Activated CD8-positive, alpha-beta memory T cell treated with anti-CD3 and anti-CD28 coated beads, Interleukin-2, amount 50 U/mL, for 48 hours (primary cell): ENCODE results near the gene SREK1IP1.
A peak's percentile ranks its signal among the peaks of the same experiment; 100 is the strongest.

ENCODE experiments used
- DNase-seq: peaks from one replicate; pipeline ENCODE4 v3.0.0-alpha.2; 2020

The SREK1IP1 gene

GRCh38 chr5:64768358-64769312 lies at the start of gene SREK1IP1, which contains the start of gene CWC27:
Gene SREK1IP1 (minus strand): TSS chr5:64768691. CDS start chr5:64768517, 174 bp downstream.
Gene CWC27 (plus strand): TSS chr5:64768930. CDS start chr5:64769147, 217 bp downstream.
- DNase-seq, result peak; percentile 88

- no peak for DNase-seq
Measured at GRCh38 chr5:64818245-64818644, 49.8 kb upstream of the SREK1IP1 start.

GRCh38 chr5:64814073-64814472 lies 45.6 kb upstream of the SREK1IP1 start:
- DNase-seq, result no peak

- DNase-seq, result no peak
Measured at GRCh38 chr5:64811050-64811640, 42.7 kb upstream of the SREK1IP1 start.

GRCh38 chr5:64807520-64807919 lies 39.0 kb upstream of the SREK1IP1 start:
- no peak for DNase-seq

GRCh38 chr5:64806537-64806936 lies 38.0 kb upstream of the SREK1IP1 start:
- no peak for DNase-seq

GRCh38 chr5:64800926-64801325 lies 32.4 kb upstream of the SREK1IP1 start:
- no peak for DNase-seq

GRCh38 chr5:64796301-64796700 lies 27.8 kb upstream of the SREK1IP1 start:
- DNase-seq, result no peak

GRCh38 chr5:64794053-64794770 lies 25.7 kb upstream of the SREK1IP1 start:
- no peak for DNase-seq

- DNase-seq, result no peak
Measured at GRCh38 chr5:64792469-64792868, 24.0 kb upstream of the SREK1IP1 start.

GRCh38 chr5:64790210-64790609 lies 21.7 kb upstream of the SREK1IP1 start:
- DNase-seq, result no peak

GRCh38 chr5:64789457-64789856 lies 21.0 kb upstream of the SREK1IP1 start:
- DNase-seq, result no peak

- DNase-seq, result no peak
Measured at GRCh38 chr5:64788156-64788555, 19.7 kb upstream of the SREK1IP1 start.

GRCh38 chr5:64786372-64786771 lies 17.9 kb upstream of the SREK1IP1 start:
- DNase-seq, result no peak

GRCh38 chr5:64784451-64785025 lies 16.0 kb upstream of the SREK1IP1 start:
- DNase-seq, result peak; percentile 74

GRCh38 chr5:64775291-64775690 lies 6.8 kb upstream of the SREK1IP1 start:
- no peak for DNase-seq

GRCh38 chr5:64773533-64773932 lies 5.0 kb upstream of the SREK1IP1 start:
- no peak for DNase-seq

GRCh38 chr5:64771736-64772135 lies 3.2 kb upstream of the SREK1IP1 start:
- DNase-seq, result no peak

GRCh38 chr5:64769855-64770254 lies 1.4 kb upstream of the SREK1IP1 start:
- DNase-seq, result no peak

GRCh38 chr5:64767959-64768357 lies 533 bp downstream of the SREK1IP1 start:
- peak; percentile 62 for DNase-seq

- DNase-seq, result no peak
Measured at GRCh38 chr5:64766941-64767340, 1.6 kb downstream of the SREK1IP1 start.

- no peak for DNase-seq
Measured at GRCh38 chr5:64765804-64766504, 2.5 kb downstream of the SREK1IP1 start.
